Fibroblast of skin of scalp (primary cell): ENCODE results near the gene SRP54.
"Not testable (repeated sequence)": the region's sequence is repeated elsewhere in the genome, so short reads cannot be mapped to it uniquely, and the experiment has no call there.

Source experiments
- DNase-seq: peaks from one replicate; pipeline ENCODE4 v3.0.0-alpha.2; 2013

Gene SRP54

GRCh38 chr14:34983786-34984185, 994 bp downstream of the SRP54 start:
- DNase-seq = no peak

DNA sequence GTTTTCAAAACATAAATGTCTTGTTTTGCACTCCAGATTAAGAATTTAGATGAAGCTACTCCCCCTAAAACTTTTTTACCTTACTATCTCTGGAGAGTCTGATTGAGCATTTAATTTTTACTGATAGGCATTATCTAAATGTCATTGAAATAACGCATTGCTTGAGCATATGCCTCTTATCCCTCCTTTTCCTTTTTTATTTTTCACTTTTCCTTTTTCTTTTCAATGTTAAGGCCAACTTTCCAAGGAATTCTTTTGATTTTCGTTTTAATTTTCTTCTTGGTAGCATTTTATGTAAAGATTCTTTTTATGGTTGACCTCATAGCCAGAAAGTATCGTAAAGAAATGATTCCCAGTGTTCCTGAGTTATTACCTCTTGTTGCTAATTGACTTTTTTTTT, 2.9 kb downstream of the SRP54 start:
- no peak for DNase-seq

- no peak for DNase-seq
Measured at GRCh38 chr14:34987180-34987579, 4.4 kb downstream of the SRP54 start.

DNA sequence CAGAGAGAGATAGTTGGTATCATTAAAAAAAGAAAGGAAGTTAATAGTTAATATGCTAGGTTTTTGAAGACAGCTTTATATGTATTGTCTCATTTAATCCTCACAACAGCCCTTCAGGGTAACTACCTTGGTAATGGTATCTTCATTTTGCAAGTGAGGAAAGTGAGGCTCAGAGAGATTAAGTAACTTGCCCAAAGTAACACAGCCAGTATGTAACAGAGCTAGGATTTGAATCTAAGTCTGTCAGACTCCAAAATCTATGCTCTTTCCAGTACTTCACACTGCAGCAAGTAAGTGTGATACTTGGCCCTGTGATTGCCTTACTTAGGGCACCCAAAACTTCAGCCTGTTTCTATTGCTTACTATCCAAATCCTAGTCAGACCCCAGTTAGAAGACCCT, 7.0 kb downstream of the SRP54 start:
- DNase-seq = no peak

DNA sequence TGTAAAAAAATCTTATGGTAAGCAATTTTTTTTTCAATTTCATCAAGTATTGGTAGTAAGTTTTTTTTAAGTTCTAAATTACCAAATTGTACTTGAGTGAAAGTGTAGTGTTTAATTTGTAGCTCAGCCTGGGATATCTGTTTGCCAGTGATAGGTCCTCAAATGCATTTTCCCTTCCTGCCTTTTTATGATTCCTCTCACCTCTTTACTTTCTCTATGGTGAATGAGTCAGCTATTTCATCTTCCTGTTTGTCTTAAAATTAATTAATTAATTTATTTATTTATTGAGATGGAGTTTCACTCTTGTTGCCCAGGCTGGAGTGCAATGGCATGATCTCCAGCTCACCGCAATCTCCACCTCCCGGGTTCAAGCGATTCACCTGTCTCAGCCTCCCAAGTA, 10.6 kb downstream of the SRP54 start:
- no peak for DNase-seq

DNA sequence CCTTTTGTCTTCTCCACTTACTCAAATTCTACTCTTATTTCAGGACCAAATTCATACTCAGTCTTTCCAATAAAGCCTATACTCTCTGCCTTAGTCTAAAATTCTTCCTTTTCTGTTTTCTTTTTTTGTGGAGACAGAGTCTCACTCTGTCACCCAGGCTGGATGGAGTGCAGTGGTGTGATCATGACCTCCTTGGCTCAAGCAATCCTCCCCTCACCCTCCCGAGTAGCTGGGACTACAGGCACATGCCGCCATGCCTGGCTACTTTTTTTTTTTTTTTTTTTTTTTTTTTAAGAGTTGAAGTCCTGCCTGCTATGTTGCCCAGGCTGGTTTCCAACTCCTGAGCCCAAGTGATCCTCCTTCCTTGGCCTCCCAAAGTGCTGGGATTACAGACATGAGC, 11.9 kb downstream of the SRP54 start:
- no peak for DNase-seq

- DNase-seq = no peak
Measured at GRCh38 chr14:34997762-34998161, 15.0 kb downstream of the SRP54 start.

GRCh38 chr14:34999500-34999899, 16.7 kb downstream of the SRP54 start:
- DNase-seq = no peak

GRCh38 chr14:35001621-35002020, 18.8 kb downstream of the SRP54 start:
- no peak for DNase-seq

DNA sequence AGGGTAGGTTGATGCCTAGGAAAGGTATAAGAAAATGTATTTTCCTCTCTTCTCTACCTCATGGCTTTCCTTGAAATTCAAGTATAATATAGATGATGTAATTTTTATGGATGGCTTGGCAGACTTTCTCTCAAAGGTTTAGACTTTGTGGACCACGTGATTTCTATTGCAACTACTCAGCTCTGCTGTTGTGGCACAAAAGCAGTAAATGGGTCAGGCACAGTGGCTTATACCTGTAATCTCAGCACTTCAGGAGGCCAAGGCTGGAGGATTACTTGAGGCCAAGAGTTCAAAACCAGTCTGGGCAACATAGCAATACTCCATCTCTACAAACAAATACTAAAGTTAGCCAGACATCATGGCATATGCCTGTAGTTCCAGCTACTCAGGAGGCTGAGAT, 22.0 kb downstream of the SRP54 start:
- DNase-seq = no peak

DNA sequence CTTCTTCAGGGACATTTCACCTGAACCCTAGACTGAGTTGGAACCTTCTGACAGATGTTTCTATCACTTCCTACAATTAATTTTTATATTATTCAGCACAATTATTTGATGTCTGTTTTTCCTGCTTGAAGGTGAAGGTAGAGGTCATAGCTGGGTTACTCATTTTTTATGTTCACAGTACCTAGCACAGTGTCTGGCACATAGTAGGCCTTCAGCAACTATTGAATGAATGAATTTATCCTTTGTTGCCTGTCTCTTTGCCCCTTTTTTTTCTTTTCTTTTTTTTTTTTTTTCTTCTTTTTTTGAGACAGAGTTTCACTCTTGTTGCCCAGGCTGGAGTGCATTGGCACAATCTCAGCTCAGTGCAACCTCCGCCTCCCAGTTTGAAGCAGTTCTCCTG, 33.8 kb downstream of the SRP54 start:
- no peak for DNase-seq

- no peak for DNase-seq
Measured at GRCh38 chr14:35020713-35021112, 37.9 kb downstream of the SRP54 start.

- no peak for DNase-seq
Measured at GRCh38 chr14:35028435-35028834, 45.6 kb downstream of the SRP54 start.

- no peak for DNase-seq
Measured at GRCh38 chr14:35032562-35032961, 49.8 kb downstream of the SRP54 start.

- no peak for DNase-seq
Measured at GRCh38 chr14:35034440-35034833, 51.6 kb downstream of the SRP54 start.

DNA sequence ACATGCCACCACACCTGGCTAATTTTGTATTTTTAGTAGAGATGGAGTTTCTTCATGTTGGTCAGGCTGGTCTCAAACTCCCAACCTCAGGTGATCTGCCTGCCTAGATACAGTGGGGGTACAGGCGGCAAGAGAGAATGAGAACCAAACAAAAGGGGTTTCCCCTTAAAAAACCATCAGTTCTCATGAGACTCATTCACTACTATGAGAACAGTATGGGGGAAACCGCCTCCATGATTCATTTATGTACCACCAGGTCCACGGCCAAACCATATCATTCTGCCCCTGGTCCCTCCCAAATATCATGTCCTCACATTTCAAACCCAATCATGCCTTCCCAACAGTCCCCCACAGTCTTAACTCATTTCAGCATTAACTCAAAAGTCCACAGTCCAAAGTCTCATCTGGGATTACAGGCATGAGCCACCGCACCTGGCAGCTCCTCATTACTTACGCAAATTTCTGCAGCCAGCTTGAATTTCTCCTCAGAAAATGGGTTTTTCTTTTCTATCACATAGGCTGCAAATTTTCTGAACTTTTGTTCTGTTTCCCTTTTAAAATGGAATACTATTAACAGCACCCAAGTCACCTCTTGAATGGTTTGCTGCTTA, 52.3 kb downstream of the SRP54 start:
- DNase-seq = not testable (repeated sequence)

GRCh38 chr14:35038312-35038711, 55.5 kb downstream of the SRP54 start:
- not testable (repeated sequence) for DNase-seq

- no peak for DNase-seq
Measured at GRCh38 chr14:35042632-35043031, 59.8 kb downstream of the SRP54 start.

- no peak for DNase-seq
Measured at GRCh38 chr14:35043046-35043445, 60.3 kb downstream of the SRP54 start.

GRCh38 chr14:35044939-35045797, 62.4 kb downstream of the SRP54 start:
- DNase-seq = no peak

DNA sequence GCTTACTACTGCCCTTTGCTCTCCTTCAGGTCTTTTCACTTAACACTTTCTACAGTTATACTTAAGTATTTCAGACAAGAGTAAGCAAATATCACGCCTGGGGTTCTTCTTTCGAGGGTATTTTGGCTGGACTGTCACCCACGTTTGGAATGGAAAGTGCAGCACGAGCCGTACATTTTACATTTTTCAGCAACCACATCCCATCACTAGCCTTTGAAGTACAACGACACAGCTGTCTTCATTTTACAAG, 62.9 kb downstream of the SRP54 start:
- DNase-seq = no peak

- peak; percentile 96 for DNase-seq
Measured at GRCh38 chr14:35046048-35046750, 63.4 kb downstream of the SRP54 start, which contains the start of gene FAM177A1. Gene FAM177A1 (plus strand): TSS chr14:35046272. CDS start chr14:35046464, 192 bp downstream.

DNA sequence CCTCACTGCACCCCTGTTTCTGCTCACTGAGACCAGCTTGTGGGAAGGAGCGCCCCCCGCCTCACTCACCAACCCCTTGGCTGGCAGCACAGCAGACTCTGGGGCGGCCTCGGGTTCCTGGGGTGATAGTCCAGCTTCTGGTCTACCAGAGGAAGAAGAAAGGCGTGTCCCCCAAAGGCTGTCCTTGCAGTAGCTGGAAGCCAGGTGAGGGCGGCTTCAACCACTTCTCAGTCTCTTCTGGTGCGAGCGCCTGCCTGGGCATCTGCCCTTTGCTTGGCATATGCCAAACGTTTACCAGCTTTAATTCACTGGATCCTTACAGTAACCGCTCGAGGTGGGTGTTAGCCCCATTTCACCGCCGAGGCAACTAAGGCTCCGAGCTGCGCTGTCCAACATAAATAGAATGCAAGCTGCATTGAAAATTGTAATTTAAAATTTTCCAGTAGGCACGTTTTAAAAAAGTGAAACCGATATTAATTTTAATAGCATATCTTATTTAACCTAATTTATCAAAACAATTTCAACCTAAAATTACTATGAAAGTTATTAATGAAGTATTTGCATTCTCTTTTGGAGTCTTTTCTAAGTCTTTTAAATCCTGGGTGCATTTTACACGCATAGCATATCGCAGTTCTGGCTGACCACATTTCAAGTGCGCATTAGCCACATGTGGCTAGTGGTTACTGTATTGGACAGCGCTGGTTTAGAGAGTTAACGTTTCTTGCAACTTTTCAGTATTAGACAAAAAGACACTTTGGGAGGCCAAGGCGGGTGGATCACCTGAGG, 64.2 kb downstream of the SRP54 start:
- no peak for DNase-seq
